GM23338 (cell line): ENCODE results near the gene ATP5PB.

ENCODE experiments used
- CTCF ChIP-seq, 2 experiments: fragments of 200-600 bp in 1 of 2; sonication (generic) in 1 of 2; conservative IDR thresholded peaks; 2 replicates each; pipeline versions ENCODE4 v1.5.1 to v1.6.1; 2016 to 2017; ENCODE audit warnings: antibody characterized with exemption in 2 of 2, low read depth in 2 of 2, mild to moderate bottlenecking in 2 of 2, moderate library complexity in 1 of 2
- EZH2 ChIP-seq: fragments of 200-600 bp; sonication (generic); IDR thresholded peaks from one replicate; pipeline ENCODE4 v1.8.0; 2017; ENCODE audit warnings: antibody characterized with exemption, mild to moderate bottlenecking, low read depth; ENCODE audit not compliant: unreplicated experiment
- EZH2phosphoT487 ChIP-seq: fragments of 200-600 bp; sonication (generic); IDR thresholded peaks from one replicate; pipeline ENCODE4 v1.8.1; 2018; ENCODE audit warnings: antibody characterized with exemption; ENCODE audit not compliant: unreplicated experiment
- POLR2AphosphoS5 ChIP-seq: IDR thresholded peaks from 2 replicates; pipeline ENCODE4 v1.6.1; 2016; ENCODE audit warnings: antibody characterized with exemption, low read depth
- REST ChIP-seq: IDR thresholded peaks from one replicate; pipeline ENCODE4 v1.6.1; 2018; ENCODE audit warnings: antibody characterized with exemption; ENCODE audit not compliant: unreplicated experiment

GRCh38 chr1:111417755-111418154, 31.5 kb upstream of the ATP5PB start:
- no peak for TF ChIP-seq CTCF (conservative IDR thresholded peaks at IDR 0.05; ENCODE audit: low read depth in 2 of 2)
- TF ChIP-seq EZH2phosphoT487 = no peak
- no peak for TF ChIP-seq POLR2AphosphoS5
- TF ChIP-seq EZH2 = no peak
- TF ChIP-seq REST = no peak
